K562 (cell line): Measurements from ENCODE around the gene PRKACG. TPM values are rescaled to one million over a fixed set of nuclear protein-coding genes. Genes with fewer than 3 reads are reported as not detected.

ENCODE experiments used
- MGA ChIP-seq: fragments of 450-650 bp; IDR thresholded peaks from 2 replicates; pipeline ENCODE4 v1.6.1; 2016; ENCODE audit warnings: mild to moderate bottlenecking, moderate library complexity
- polyA plus RNA-seq, 8 experiments: library from polyadenylated mRNA; depleted of rRNA in 4 of 8; stranded (reverse) in 5 of 8; unstranded in 3 of 8; fragments of >200 nt; fragmentation: Nextera tagmentation in 2 of 8; fragmentation: Illumina TruSeq in 1 of 8; extraction: Ambion mirVana in 2 of 8; extraction: Trizol in 1 of 8; gene quantifications; 2 replicates each; pipeline versions ENCODE4 v1.2.1 to v1.2.3, GENCODE V29; 2011 to 2014; ENCODE audit warnings: inconsistent platforms in 1 of 8, missing spikeins in 1 of 8
- total RNA-seq, 7 experiments: library from RNA; depleted of rRNA in 6 of 7; stranded (reverse); fragments of >200 nt in 6 of 7; fragmentation: Illumina TruSeq in 2 of 7; extraction: Trizol in 2 of 7; gene quantifications; 2 replicates each; pipeline versions ENCODE4 v1.2.1 to v1.2.3, GENCODE V29; 2011 to 2021; ENCODE audit warnings: low replicate concordance in 1 of 7

The PRKACG gene
- total and polyA plus RNA-seq, 9 of the 15 experiments (the other 6 are each of a cell fraction or from before 2014, with no cell fraction given), result not detected

GRCh38 chr9:69018737-69019136 is 4.8 kb upstream of the PRKACG start (continued):
- TF ChIP-seq MGA, result peak; percentile 35; the same call in 1 of the 2 replicates
